WTC11 (cell line): ENCODE results near the gene TAMALIN. TPM values are rescaled to one million over a fixed set of nuclear protein-coding genes. Genes with fewer than 3 reads are reported as not detected.

Source experiments
- ATAC-seq: fragments of 200-7000 bp; cut with Tn5 transposase; 2 replicates; pipeline ENCODE4 v1.10.0; 2021; ENCODE audit warnings: mild to moderate bottlenecking, moderate library complexity
- CTCF ChIA-PET: fragments of 300-600 bp; sonication (Branson Sonifier 250); formaldehyde crosslinking; loops from one replicate; lab custom pipeline; 2021; ENCODE audit warnings: antibody characterized with exemption; lab: Charles Lee
- POLR2A ChIA-PET: fragments of 350-600 bp; sonication (Branson Sonifier 250); formaldehyde crosslinking; loops from one replicate; lab custom pipeline; 2021; ENCODE audit warnings: antibody characterized with exemption; lab: Charles Lee
- DNase-seq: peaks from one replicate; pipeline ENCODE4 v3.0.0; 2021; ENCODE audit warnings: low spot score
- H3K27ac Mint-ChIP-seq: 2 replicates; pipeline ENCODE4 v1.8.0; 2021; ENCODE audit warnings: mixed read lengths
- H3K27me3 Mint-ChIP-seq: 2 replicates; pipeline ENCODE4 v1.8.0; 2021; ENCODE audit warnings: low read depth, mild to moderate bottlenecking, moderate library complexity, mixed read lengths
- H3K36me3 Mint-ChIP-seq: 2 replicates; pipeline ENCODE4 v1.8.0; 2021; ENCODE audit warnings: mixed read lengths
- H3K4me1 Mint-ChIP-seq: 2 replicates; pipeline ENCODE4 v1.8.0; 2022; ENCODE audit warnings: mixed read lengths
- H3K4me3 Mint-ChIP-seq: 2 replicates; pipeline ENCODE4 v1.8.0; 2021; ENCODE audit warnings: mild to moderate bottlenecking, moderate library complexity, mixed read lengths
- H3K9me3 Mint-ChIP-seq: 2 replicates; pipeline ENCODE4 v1.8.0; 2021; ENCODE audit warnings: mixed read lengths
- ATF6 ChIP-seq: sonication (generic); formaldehyde crosslinking; IDR thresholded peaks from 2 replicates; pipeline ENCODE4 v1.8.1; 2023; ENCODE audit warnings: mild to moderate bottlenecking, missing genetic modification reagents
- CTCF ChIP-seq: fragments of 200-600 bp; IDR thresholded peaks from 2 replicates; pipeline ENCODE4 v1.8.0; 2022; ENCODE audit warnings: antibody characterized with exemption
- E2F5 ChIP-seq: sonication (generic); formaldehyde crosslinking; IDR thresholded peaks from 2 replicates; pipeline ENCODE4 v1.8.1; 2022; ENCODE audit warnings: mild to moderate bottlenecking, moderate library complexity, missing genetic modification reagents
- GRHL2 ChIP-seq: fragments of 250-450 bp; sonication (Bioruptor Pico); IDR thresholded peaks from 2 replicates; pipeline ENCODE4 v1.8.0; 2022; ENCODE audit warnings: mild to moderate bottlenecking, moderate library complexity; ENCODE audit not compliant: insufficient replicate concordance, severe bottlenecking
- HMGXB4 ChIP-seq: sonication (generic); formaldehyde crosslinking; IDR thresholded peaks from 2 replicates; pipeline ENCODE4 v1.8.1; 2023; ENCODE audit warnings: mild to moderate bottlenecking, moderate library complexity, missing genetic modification reagents
- MLX ChIP-seq: sonication (generic); formaldehyde crosslinking; IDR thresholded peaks from 2 replicates; pipeline ENCODE4 v1.8.1; 2023; ENCODE audit warnings: mild to moderate bottlenecking, missing genetic modification reagents, moderate library complexity
- RORB ChIP-seq: fragments of 250-450 bp; sonication (Bioruptor Pico); IDR thresholded peaks from 2 replicates; pipeline ENCODE4 v1.9.0; 2021; ENCODE audit warnings: mild to moderate bottlenecking
- SMAD4 ChIP-seq: sonication (generic); formaldehyde crosslinking; IDR thresholded peaks from 2 replicates; pipeline ENCODE4 v1.8.0; 2022; ENCODE audit warnings: mild to moderate bottlenecking, missing genetic modification reagents
- SP1 ChIP-seq: sonication (generic); formaldehyde crosslinking; conservative IDR thresholded peaks from 2 replicates; pipeline ENCODE4 v1.8.1; 2022; ENCODE audit warnings: missing genetic modification reagents
- ZBTB43 ChIP-seq: sonication (generic); formaldehyde crosslinking; IDR thresholded peaks from 2 replicates; pipeline ENCODE4 v1.8.1; 2023; ENCODE audit warnings: mild to moderate bottlenecking, missing genetic modification reagents
- ZNF121 ChIP-seq: sonication (generic); formaldehyde crosslinking; IDR thresholded peaks from 2 replicates; pipeline ENCODE4 v1.8.0; 2023; ENCODE audit warnings: missing genetic modification reagents
- total RNA-seq: library from RNA; stranded (reverse); gene quantifications from 3 replicates; pipeline ENCODE4 v1.2.3, GENCODE V29; 2021
- TF ChIP-seq, protein P1 (sequence below): sonication (generic); formaldehyde crosslinking; IDR thresholded peaks from 2 replicates; pipeline ENCODE4 v1.8.0; 2022; ENCODE audit warnings: mild to moderate bottlenecking, missing genetic modification reagents
- TF ChIP-seq, protein P2 (sequence below): fragments of 250-450 bp; sonication (Bioruptor Pico); conservative IDR thresholded peaks from 2 replicates; pipeline ENCODE4 v1.9.0; 2021; ENCODE audit warnings: mild to moderate bottlenecking

TAMALIN gene
- total RNA-seq, 1 experiment from 2014 or later = 6.1 TPM

GRCh38 chr12:52036587-52037171, 29.9 kb downstream of the TAMALIN start (continued):
- TF ChIP-seq E2F5 (CRISPR knock-in tag) (peak; percentile 29; the same call in 1 of the 2 replicates), ATF6 (CRISPR knock-in tag) (no peak), SP1 (CRISPR knock-in tag) (no peak; the same call in 1 of the 2 replicates), CTCF (no peak), RORB (no peak)
- TF ChIP-seq, protein P1, sequence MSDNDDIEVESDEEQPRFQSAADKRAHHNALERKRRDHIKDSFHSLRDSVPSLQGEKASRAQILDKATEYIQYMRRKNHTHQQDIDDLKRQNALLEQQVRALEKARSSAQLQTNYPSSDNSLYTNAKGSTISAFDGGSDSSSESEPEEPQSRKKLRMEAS (CRISPR knock-in tag) = 0 out of 2 replicates have a peak, but pooled peaks have one; percentile 35

DNA sequence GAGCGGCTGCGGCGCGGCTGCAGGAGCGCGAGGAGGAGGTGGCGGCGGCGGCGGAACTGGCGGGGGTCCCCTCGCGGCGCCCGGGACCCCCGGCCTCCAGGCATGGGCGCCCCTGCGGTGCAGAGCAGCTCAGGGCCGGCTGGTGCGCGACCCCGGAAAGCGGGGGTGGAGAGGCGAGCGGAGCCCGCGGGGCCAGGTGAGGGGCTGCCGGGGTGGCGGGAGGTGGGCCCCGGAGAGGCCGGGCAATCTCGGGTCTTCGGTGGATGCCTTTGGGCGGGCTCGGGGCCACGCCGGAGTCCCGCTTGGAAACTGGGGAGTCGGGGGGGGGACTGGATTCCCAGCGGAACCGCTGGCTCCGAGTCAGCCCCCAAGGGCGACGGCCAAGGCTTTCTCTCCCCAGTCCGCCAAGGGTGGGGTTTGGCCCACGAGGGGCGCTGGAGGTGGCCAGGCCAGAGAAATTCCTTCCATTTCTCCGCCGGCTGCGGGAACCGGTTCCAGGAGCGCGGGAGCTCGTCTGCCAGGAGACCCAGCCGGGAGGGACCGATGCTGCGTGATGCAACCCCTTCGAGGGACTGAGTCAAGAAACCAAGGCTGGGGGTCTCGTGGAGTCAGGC, 30.6 kb downstream of the TAMALIN start:
- Mint-ChIP-seq H3K27ac (no peak overlapping the region), H3K27me3 (peaks cover 45% of the 10 kb centered on the region), H3K9me3 (no peaks in the 10 kb centered on the region), H3K4me1 (peaks cover 33% of the 10 kb centered on the region), H3K36me3 (no peaks in the 10 kb centered on the region), H3K4me3 (peak overlapping the region; percentile 81)
- TF ChIP-seq MLX = no peak
- TF ChIP-seq ZNF121 (CRISPR knock-in tag) = no peak
- TF ChIP-seq, protein P2, sequence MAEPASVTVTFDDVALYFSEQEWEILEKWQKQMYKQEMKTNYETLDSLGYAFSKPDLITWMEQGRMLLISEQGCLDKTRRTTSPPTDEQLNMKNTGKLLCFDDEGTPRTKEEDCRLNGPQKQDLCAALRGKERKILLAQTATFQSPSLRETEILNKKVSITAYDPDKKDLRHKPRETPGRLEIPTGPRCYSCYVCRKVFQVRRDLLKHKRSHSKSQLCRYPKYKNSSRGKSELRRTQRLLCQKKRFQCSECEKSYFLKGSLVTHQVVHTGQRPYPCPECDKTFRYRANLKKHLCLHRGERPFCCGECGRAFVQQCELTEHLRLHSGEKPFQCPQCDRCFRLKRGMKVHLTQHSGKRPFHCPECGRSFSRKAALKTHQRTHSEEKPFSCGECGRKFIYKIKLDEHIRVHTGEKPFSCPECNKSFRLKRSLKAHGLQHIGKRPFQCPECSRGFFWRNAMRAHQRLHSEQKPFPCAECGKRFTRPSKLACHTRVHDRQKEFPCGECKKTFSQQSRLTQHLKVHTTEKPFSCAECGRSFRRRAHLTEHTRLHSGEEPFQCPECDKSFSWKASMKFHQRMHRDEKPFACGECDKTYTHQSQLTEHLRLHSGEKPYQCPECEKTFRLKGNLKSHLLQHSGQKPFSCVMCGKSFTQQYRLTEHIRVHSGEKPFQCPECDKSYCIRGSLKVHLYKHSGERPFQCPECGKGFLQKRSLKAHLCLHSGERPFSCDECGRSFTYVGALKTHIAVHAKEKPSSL (CRISPR knock-in tag) = no peak
- no peak for TF ChIP-seq ZBTB43 (CRISPR knock-in tag)
- no peak for TF ChIP-seq SMAD4 (CRISPR knock-in tag)
- peak; percentile 53; the same call in 1 of the 2 replicates for TF ChIP-seq HMGXB4 (CRISPR knock-in tag)
- no peak for TF ChIP-seq GRHL2
- ChIA-PET CTCF (interaction anchor here (0.6 to 7.1 kb wide), 9 partner anchors 12 to 128 kb away, joined by 3 to 130 read pairs (median 5); partner anchors contain the start of genes ATG101 and SMIM41), POLR2A (interaction anchor here (1.0 to 2.7 kb wide), 3 partner anchors 11 to 33 kb away, joined by 3 to 11 read pairs (median 4); partner anchors contain the start of genes ATG101 and NR4A1)
- DNase-seq (peak; percentile 74), ATAC-seq (0 out of 2 replicates have a peak, but pooled peaks have one; percentile 3)
